Measurements from ENCODE around the gene DTX1. TPM values are rescaled to one million over a fixed set of nuclear protein-coding genes. Genes with fewer than 3 reads are reported as not detected.

Gene DTX1
- total RNA-seq, 1 experiment from 2014 or later: 3.0 TPM

DNA sequence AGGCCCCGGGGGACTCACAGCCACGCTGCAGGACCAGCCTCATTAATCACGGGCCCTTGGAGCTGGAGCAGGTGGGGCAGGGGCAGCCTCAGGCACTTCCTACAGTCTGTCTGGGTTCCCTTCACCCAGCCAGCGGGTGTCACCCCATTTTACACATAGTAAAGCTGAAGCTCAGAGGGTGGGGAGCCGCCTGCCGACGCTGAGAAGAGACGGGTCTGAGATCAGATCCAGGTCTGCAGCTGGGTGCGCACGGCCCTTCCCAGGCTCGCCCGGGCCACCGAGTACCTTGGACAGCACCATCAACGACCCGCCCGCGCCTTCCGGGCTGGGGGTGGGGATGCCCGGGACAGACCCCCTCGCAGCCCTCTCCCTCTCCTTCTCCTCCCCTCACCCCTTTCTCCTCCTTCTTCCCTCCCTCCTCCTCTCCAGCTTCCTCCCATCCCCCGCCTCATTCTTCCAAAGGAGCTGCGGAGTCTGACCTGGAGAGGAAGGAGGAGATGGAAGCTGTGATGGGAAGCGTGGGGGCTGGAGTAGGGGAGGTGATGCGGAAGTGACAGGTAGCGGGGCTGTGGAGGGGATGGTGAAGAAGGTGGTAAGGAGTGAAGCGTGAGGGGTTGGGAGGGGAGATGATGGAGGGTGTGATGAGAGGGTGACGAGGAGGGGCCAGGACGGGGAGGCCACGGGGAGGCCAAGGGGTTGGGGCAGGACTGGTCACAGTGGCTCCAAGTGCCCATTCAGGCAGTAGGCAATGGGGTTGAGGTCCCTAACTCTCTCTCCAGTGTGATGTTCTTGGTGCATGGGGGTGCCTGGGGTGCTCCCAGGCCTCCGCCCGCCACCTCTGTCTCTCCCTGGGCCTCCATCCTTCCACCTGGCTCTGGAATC lies 8.8 kb downstream of the DTX1 start:
- Histone ChIP-seq H4K8ac (replicated peaks; ENCODE audit: insufficient read length, low read depth, low read length) (no peak overlapping the region), H3K23me2 (ENCODE audit: insufficient read length, low read depth, low read length, poor library complexity, severe bottlenecking) (peaks cover 2% of the 10 kb centered on the region), H4K91ac (ENCODE audit: insufficient read length, low read depth, low read length) (no peak overlapping the region), H2AFZ (ENCODE audit: low read length) (no peak overlapping the region), H2BK120ac (ENCODE audit: low read depth, low read length, poor library complexity, severe bottlenecking) (no peak overlapping the region), H3K27ac (ENCODE audit: insufficient read length, low read depth, low read length) (no peak overlapping the region), H3K4me1 (ENCODE audit: insufficient read depth, low read length) (peaks cover 4% of the 10 kb centered on the region; the same call in 1 of the 2 replicates), H3K14ac (ENCODE audit: insufficient read depth, low read length) (no peak overlapping the region), H2BK20ac (ENCODE audit: low read depth, low read length, poor library complexity, severe bottlenecking) (no peak overlapping the region), H3K4me2 (ENCODE audit: insufficient read depth, insufficient read length, low read length) (peak overlapping the region; percentile 3), H2BK5ac (ENCODE audit: insufficient read length, low read length) (no peak overlapping the region), H3K79me1 (ENCODE audit: insufficient read depth, low read depth, low read length, poor library complexity, severe bottlenecking) (no peaks in the 10 kb centered on the region), H3K56ac (ENCODE audit: insufficient read length, low read depth, low read length) (no peak overlapping the region), H3K18ac (ENCODE audit: insufficient read length, low read depth, low read length) (no peak overlapping the region), H3K4ac (ENCODE audit: low read depth, low read length) (no peak overlapping the region), H2BK15ac (ENCODE audit: low read depth, low read length) (no peak overlapping the region), H4K20me1 (ENCODE audit: control insufficient read depth, insufficient read depth, insufficient read length) (no peaks in the 10 kb centered on the region), H2AK5ac (ENCODE audit: insufficient read length, low read length) (no peak overlapping the region), H3K9me3 (ENCODE audit: control insufficient read depth, low read depth, low read length) (no peaks in the 10 kb centered on the region), H2BK12ac (ENCODE audit: insufficient read length, low read depth, low read length) (no peak overlapping the region), H3K79me2 (ENCODE audit: insufficient read depth, low read length) (no peaks in the 10 kb centered on the region), H3K23ac (ENCODE audit: insufficient read length, low read depth, low read length) (no peak overlapping the region), H3K9ac (ENCODE audit: extremely low read depth, insufficient read length, low read length) (no peak overlapping the region), H3K27me3 (ENCODE audit: insufficient read depth, low read length) (no peaks in the 10 kb centered on the region), H3T11ph (ENCODE audit: low read length) (no peak overlapping the region), H4K5ac (ENCODE audit: insufficient read length, low read depth, low read length) (no peak overlapping the region)
- 100% methylated on average over 1 of the region's 31 CpGs for WGBS (ENCODE audit: extremely low coverage, insufficient read length, low lambda C conversion rate)
- peaks cover 17% of the 10 kb centered on the region for H3K27me3 Mint-ChIP-seq (ENCODE audit: low read depth)
- TF ChIP-seq CTCF (conservative IDR thresholded peaks at IDR 0.05): no peak
- peak; percentile 85 for DNase-seq
- H3K4me3 Mint-ChIP-seq: peak overlapping the region; percentile 22 to 56; a peak in 4 of 5 replicates
- H3K27ac Mint-ChIP-seq: no peak overlapping the region
- no peaks in the 10 kb centered on the region for H3K36me3 Mint-ChIP-seq (ENCODE audit: insufficient read depth in 1 of 3, low read depth in 3 of 3)
- peaks cover 18 to 36% of the 10 kb centered on the region in 2 experiments for H3K4me1 Mint-ChIP-seq
- no peaks in the 10 kb centered on the region; a peak in 1 of 5 replicates for H3K9me3 Mint-ChIP-seq

Data from H9 (cell line).